Measurements from ENCODE around the gene KDM4B.

Gene KDM4B

GRCh38 chr19:5127717-5128116, 158.8 kb downstream of the KDM4B start:
- DNase-seq (ENCODE audit: extremely low read depth, low read depth): no peak
- TF ChIP-seq CTCF (IDR thresholded peaks at IDR 0.05; ENCODE audit: low read depth, low read length): no peak

GRCh38 chr19:5128251-5128935, 159.5 kb downstream of the KDM4B start:
- peak; percentile 12 for DNase-seq (ENCODE audit: extremely low read depth, low read depth)
- TF ChIP-seq CTCF (IDR thresholded peaks at IDR 0.05; ENCODE audit: low read depth, low read length): no peak

- TF ChIP-seq CTCF (IDR thresholded peaks at IDR 0.05; ENCODE audit: low read depth, low read length): no peak
- DNase-seq (ENCODE audit: extremely low read depth, low read depth): no peak
These were observed 160.1 kb downstream of the KDM4B start for GRCh38 chr19:5128936-5129389.

GRCh38 chr19:5129691-5130090, 160.8 kb downstream of the KDM4B start:
- no peak for TF ChIP-seq CTCF (IDR thresholded peaks at IDR 0.05; ENCODE audit: low read depth, low read length)
- DNase-seq (ENCODE audit: extremely low read depth, low read depth): no peak

GRCh38 chr19:5130371-5131030, 161.6 kb downstream of the KDM4B start:
- no peak for TF ChIP-seq CTCF (IDR thresholded peaks at IDR 0.05; ENCODE audit: low read depth, low read length)
- no peak for DNase-seq (ENCODE audit: extremely low read depth, low read depth)

- no peak for DNase-seq (ENCODE audit: extremely low read depth, low read depth)
- TF ChIP-seq CTCF (IDR thresholded peaks at IDR 0.05; ENCODE audit: low read depth, low read length): no peak
These were observed 162.2 kb downstream of the KDM4B start for GRCh38 chr19:5131031-5131505.

- DNase-seq (ENCODE audit: extremely low read depth, low read depth): no peak
- no peak for TF ChIP-seq CTCF (IDR thresholded peaks at IDR 0.05; ENCODE audit: low read depth, low read length)
These were observed 162.7 kb downstream of the KDM4B start for GRCh38 chr19:5131506-5132205.

Data from AG09319 (cell line).